Panc1 (cell line): ENCODE measurements around the gene TMEM154. TPM values are rescaled to one million over a fixed set of nuclear protein-coding genes. Genes with fewer than 3 reads are reported as not detected.

ENCODE experiments used
- ATAC-seq: fragments of 200-7000 bp; cut with Tn5 transposase; 2 replicates; pipeline ENCODE4 v1.9.1; 2020; ENCODE audit warnings: mild to moderate bottlenecking, moderate library complexity
- BruUV-seq: library from RNA; stranded (reverse); fragments of 400-500 nt; replicated peaks from 2 replicates; lab custom pipeline; 2021; lab: Mats Ljungman, UMichigan
- CTCF ChIA-PET: fragments of 300-600 bp; sonication (Branson Sonifier 250); formaldehyde crosslinking; loops from one replicate; lab custom pipeline; 2022; ENCODE audit warnings: antibody characterized with exemption; lab: Charles Lee
- POLR2A ChIA-PET: fragments of 300-600 bp; sonication (Branson Sonifier 250); formaldehyde crosslinking; loops from one replicate; lab custom pipeline; 2022; ENCODE audit warnings: antibody characterized with exemption; lab: Charles Lee
- DNase-seq: peaks from one replicate; pipeline ENCODE4 v3.0.0-alpha.2; 2010; ENCODE audit warnings: low read depth, low spot score
- H3K27ac ChIP-seq: 2 replicates; pipeline ENCODE4 v1.5.1; 2011; ENCODE audit warnings: mild to moderate bottlenecking, low read length, inconsistent platforms
- H3K27me3 ChIP-seq: fragments of 200-500 bp; sonication (Bioruptor generic); 2 replicates; pipeline ENCODE4 v1.6.0; 2014; ENCODE audit warnings: low read length, inconsistent platforms; ENCODE audit not compliant: control insufficient read depth, insufficient read depth
- H3K36me3 ChIP-seq: fragments of 200-500 bp; sonication (Bioruptor generic); 2 replicates; pipeline ENCODE4 v1.5.1; 2014; ENCODE audit warnings: inconsistent platforms, mild to moderate bottlenecking, low read length, moderate library complexity; ENCODE audit not compliant: control insufficient read depth, insufficient read depth
- H3K4me1 ChIP-seq: 2 replicates; pipeline ENCODE4 v1.5.1; 2011; ENCODE audit warnings: inconsistent platforms, mild to moderate bottlenecking, low read length, moderate library complexity; ENCODE audit not compliant: control insufficient read depth, insufficient read depth
- H3K4me3 ChIP-seq, 2 experiments: 2 replicates each; pipeline ENCODE4 v1.5.1; 2011 to 2012; ENCODE audit warnings: low read depth in 2 of 2, low read length in 2 of 2, mild to moderate bottlenecking in 2 of 2, inconsistent platforms in 1 of 2, moderate library complexity in 1 of 2
- H3K9me3 ChIP-seq: fragments of 200-500 bp; sonication (Bioruptor generic); 2 replicates; pipeline ENCODE4 v1.5.1; 2014; ENCODE audit warnings: low read depth, mild to moderate bottlenecking, inconsistent platforms, low read length, moderate library complexity; ENCODE audit not compliant: control insufficient read depth, insufficient read depth
- CTCF ChIP-seq: fragments of 450-650 bp; IDR thresholded peaks from 2 replicates; pipeline ENCODE4 v1.5.1; 2017; ENCODE audit warnings: mild to moderate bottlenecking
- POLR2AphosphoS5 ChIP-seq: IDR thresholded peaks from 2 replicates; pipeline ENCODE4 v1.6.1; 2012; ENCODE audit warnings: mild to moderate bottlenecking, low read depth, low read length, moderate library complexity
- SIN3A ChIP-seq: IDR thresholded peaks from 2 replicates; pipeline ENCODE4 v1.6.1; 2012; ENCODE audit warnings: low read depth, mild to moderate bottlenecking, low read length, moderate library complexity, borderline replicate concordance; ENCODE audit not compliant: insufficient read depth
- TCF7L2 ChIP-seq: IDR thresholded peaks from 2 replicates; pipeline ENCODE4 v1.6.1; 2011; ENCODE audit warnings: mild to moderate bottlenecking, low read depth, low read length, inconsistent platforms
- in situ Hi-C: cut with HindIII; loops from 2 replicates; pipeline ENCODE4 v1.10.0; 2016; ENCODE audit warnings: low sequenced_read_pairs, low pct_unique_long_range_greater_than_20kb
- intact Hi-C: fragments of 100-400 bp; cut with micrococcal nuclease; formaldehyde crosslinking; loops from one replicate; pipeline ENCODE4 v1.10.0; 2022; ENCODE audit not compliant: unreplicated experiment
- total RNA-seq: library from RNA; stranded (reverse); gene quantifications from one replicate; pipeline ENCODE4 v1.2.1, GENCODE V29; 2021; ENCODE audit not compliant: unreplicated experiment
- TF ChIP-seq, protein P1 (sequence below), 2 experiments: IDR thresholded peaks; 2 replicates each; pipeline ENCODE4 v1.6.1; 2011 to 2012; ENCODE audit warnings: low read depth in 2 of 2, control low read depth in 1 of 2, low read length in 1 of 2, mild to moderate bottlenecking in 1 of 2, moderate library complexity in 1 of 2; ENCODE audit not compliant: insufficient read depth in 1 of 2

The TMEM154 gene
- total RNA-seq, 1 experiment from 2014 or later: 0.15 TPM

- in situ Hi-C loops: no loop called here
- no peak overlapping the region for H3K27ac ChIP-seq
- H3K4me1 ChIP-seq: no peaks in the 10 kb centered on the region
- BruUV-seq: no TSS peak
- ChIA-PET CTCF (no interaction called here), POLR2A (no interaction called here)
- H3K27me3 ChIP-seq: no peaks in the 10 kb centered on the region
- no peak for TF ChIP-seq SIN3A
- H3K9me3 ChIP-seq: no peaks in the 10 kb centered on the region
- DNase-seq: no peak
- H3K36me3 ChIP-seq: no peaks in the 10 kb centered on the region
- H3K4me3 ChIP-seq: no peak overlapping the region
- intact Hi-C loops: no loop called here
- no peak for ATAC-seq
Measured at GRCh38 chr4:152578670-152579069, 101.1 kb downstream of the TMEM154 start.

GRCh38 chr4:152577708-152578396 is 101.9 kb downstream of the TMEM154 start:
- ChIA-PET CTCF (no interaction called here), POLR2A (no interaction called here)
- TF ChIP-seq TCF7L2 (no peak), POLR2AphosphoS5 (no peak), SIN3A (no peak), CTCF (no peak)
- TF ChIP-seq, protein P1, sequence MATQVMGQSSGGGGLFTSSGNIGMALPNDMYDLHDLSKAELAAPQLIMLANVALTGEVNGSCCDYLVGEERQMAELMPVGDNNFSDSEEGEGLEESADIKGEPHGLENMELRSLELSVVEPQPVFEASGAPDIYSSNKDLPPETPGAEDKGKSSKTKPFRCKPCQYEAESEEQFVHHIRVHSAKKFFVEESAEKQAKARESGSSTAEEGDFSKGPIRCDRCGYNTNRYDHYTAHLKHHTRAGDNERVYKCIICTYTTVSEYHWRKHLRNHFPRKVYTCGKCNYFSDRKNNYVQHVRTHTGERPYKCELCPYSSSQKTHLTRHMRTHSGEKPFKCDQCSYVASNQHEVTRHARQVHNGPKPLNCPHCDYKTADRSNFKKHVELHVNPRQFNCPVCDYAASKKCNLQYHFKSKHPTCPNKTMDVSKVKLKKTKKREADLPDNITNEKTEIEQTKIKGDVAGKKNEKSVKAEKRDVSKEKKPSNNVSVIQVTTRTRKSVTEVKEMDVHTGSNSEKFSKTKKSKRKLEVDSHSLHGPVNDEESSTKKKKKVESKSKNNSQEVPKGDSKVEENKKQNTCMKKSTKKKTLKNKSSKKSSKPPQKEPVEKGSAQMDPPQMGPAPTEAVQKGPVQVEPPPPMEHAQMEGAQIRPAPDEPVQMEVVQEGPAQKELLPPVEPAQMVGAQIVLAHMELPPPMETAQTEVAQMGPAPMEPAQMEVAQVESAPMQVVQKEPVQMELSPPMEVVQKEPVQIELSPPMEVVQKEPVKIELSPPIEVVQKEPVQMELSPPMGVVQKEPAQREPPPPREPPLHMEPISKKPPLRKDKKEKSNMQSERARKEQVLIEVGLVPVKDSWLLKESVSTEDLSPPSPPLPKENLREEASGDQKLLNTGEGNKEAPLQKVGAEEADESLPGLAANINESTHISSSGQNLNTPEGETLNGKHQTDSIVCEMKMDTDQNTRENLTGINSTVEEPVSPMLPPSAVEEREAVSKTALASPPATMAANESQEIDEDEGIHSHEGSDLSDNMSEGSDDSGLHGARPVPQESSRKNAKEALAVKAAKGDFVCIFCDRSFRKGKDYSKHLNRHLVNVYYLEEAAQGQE (IDR thresholded peaks at IDR 0.05; ENCODE audit: insufficient read depth in 1 of 2, low read depth in 2 of 2, low read length in 1 of 2): no peak
- BruUV-seq: no TSS peak
- DNase-seq (no peak), ATAC-seq (no peak)
- in situ Hi-C loops (no loop called here), intact Hi-C loops (no loop called here)
- Histone ChIP-seq H3K4me3 (no peak overlapping the region), H3K36me3 (no peaks in the 10 kb centered on the region), H3K27me3 (no peaks in the 10 kb centered on the region), H3K4me1 (no peaks in the 10 kb centered on the region), H3K27ac (no peak overlapping the region), H3K9me3 (no peaks in the 10 kb centered on the region)

DNA sequence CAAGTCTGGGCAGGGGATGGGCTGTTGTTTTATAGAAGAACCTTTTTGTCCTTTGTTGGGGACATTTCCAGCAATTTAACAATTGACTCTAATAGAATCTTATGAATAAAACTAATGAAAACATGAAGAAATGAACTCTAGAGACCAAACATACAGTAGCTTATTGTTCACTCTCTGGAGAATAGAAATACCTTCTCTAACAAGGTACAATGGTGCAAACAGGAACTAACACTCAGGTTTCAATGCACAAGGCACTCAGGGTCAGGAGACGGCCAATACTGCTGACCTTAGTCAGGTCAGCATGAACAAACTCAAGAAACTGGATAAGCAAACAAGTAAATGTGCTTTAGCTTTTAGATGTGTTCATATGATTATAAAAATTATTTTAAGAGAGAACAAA is 104.3 kb downstream of the TMEM154 start:
- DNase-seq: no peak
- H3K4me3 ChIP-seq: no peak overlapping the region
- in situ Hi-C loops (no loop called here), intact Hi-C loops (no loop called here)
- no peaks in the 10 kb centered on the region for H3K27me3 ChIP-seq
- no peaks in the 10 kb centered on the region for H3K4me1 ChIP-seq
- POLR2A ChIA-PET: interaction anchor here (0.7 kb wide), 1 partner anchor 84 kb away, joined by 3 read pairs; no protein-coding TSS in a partner anchor
- ATAC-seq: no peak
- BruUV-seq: no TSS peak
- no peaks in the 10 kb centered on the region for H3K9me3 ChIP-seq
- no peak for TF ChIP-seq SIN3A
- no peak for TF ChIP-seq TCF7L2
- no peak for TF ChIP-seq POLR2AphosphoS5
- TF ChIP-seq, protein P1 (IDR thresholded peaks at IDR 0.05; ENCODE audit: insufficient read depth in 1 of 2, low read depth in 2 of 2, low read length in 1 of 2): no peak
- TF ChIP-seq CTCF: no peak
- H3K27ac ChIP-seq: no peak overlapping the region
- no peaks in the 10 kb centered on the region for H3K36me3 ChIP-seq
- CTCF ChIA-PET: no interaction called here
